Parathyroid adenoma (tissue), 2 donors: ENCODE results near the gene CTSO.

Experiments
- H2AFZ ChIP-seq: fragments of 300-600 bp; sonication (generic); one replicate; pipeline ENCODE4 v1.7.0; 2017; ENCODE audit warnings: antibody characterized with exemption, mild to moderate bottlenecking
- H3K27ac ChIP-seq: fragments of 300-600 bp; sonication (generic); one replicate; pipeline ENCODE4 v1.7.0; 2017
- H3K27me3 ChIP-seq: fragments of 300-600 bp; sonication (generic); one replicate; pipeline ENCODE4 v1.7.0; 2017; ENCODE audit warnings: low read length; ENCODE audit not compliant: control insufficient read depth, insufficient read depth
- H3K36me3 ChIP-seq: fragments of 300-600 bp; sonication (generic); one replicate; pipeline ENCODE4 v1.7.0; 2017; ENCODE audit warnings: low read length; ENCODE audit not compliant: control insufficient read depth, insufficient read depth
- H3K4me1 ChIP-seq: fragments of 300-600 bp; sonication (generic); one replicate; pipeline ENCODE4 v1.7.0; 2017; ENCODE audit warnings: control low read depth
- H3K4me2 ChIP-seq: fragments of 300-600 bp; sonication (generic); one replicate; pipeline ENCODE4 v1.7.0; 2017; ENCODE audit warnings: low read length
- H3K4me3 ChIP-seq: fragments of 300-600 bp; sonication (generic); one replicate; pipeline ENCODE4 v1.7.0; 2017; ENCODE audit warnings: low read depth, low read length
- H3K79me2 ChIP-seq: fragments of 300-600 bp; sonication (generic); one replicate; pipeline ENCODE4 v1.7.0; 2017; ENCODE audit warnings: control low read depth
- H3K9ac ChIP-seq: fragments of 300-600 bp; sonication (generic); one replicate; pipeline ENCODE4 v1.7.0; 2017; ENCODE audit warnings: mild to moderate bottlenecking
- H3K9me3 ChIP-seq: fragments of 300-600 bp; sonication (generic); one replicate; pipeline ENCODE4 v1.7.0; 2017; ENCODE audit warnings: low read length; ENCODE audit not compliant: control insufficient read depth
- TF ChIP-seq, protein P1 (sequence below): fragments of 300-600 bp; sonication (generic); IDR thresholded peaks from one replicate; pipeline ENCODE4 v1.7.0; 2017; ENCODE audit warnings: antibody characterized with exemption, mild to moderate bottlenecking
- donor health status: primary hyperparathyroidism.

The CTSO gene

GRCh38 chr4:155956461-155956860, 2.8 kb upstream of the CTSO start:
- H3K4me2 ChIP-seq = no peak overlapping the region
- TF ChIP-seq, protein P1, sequence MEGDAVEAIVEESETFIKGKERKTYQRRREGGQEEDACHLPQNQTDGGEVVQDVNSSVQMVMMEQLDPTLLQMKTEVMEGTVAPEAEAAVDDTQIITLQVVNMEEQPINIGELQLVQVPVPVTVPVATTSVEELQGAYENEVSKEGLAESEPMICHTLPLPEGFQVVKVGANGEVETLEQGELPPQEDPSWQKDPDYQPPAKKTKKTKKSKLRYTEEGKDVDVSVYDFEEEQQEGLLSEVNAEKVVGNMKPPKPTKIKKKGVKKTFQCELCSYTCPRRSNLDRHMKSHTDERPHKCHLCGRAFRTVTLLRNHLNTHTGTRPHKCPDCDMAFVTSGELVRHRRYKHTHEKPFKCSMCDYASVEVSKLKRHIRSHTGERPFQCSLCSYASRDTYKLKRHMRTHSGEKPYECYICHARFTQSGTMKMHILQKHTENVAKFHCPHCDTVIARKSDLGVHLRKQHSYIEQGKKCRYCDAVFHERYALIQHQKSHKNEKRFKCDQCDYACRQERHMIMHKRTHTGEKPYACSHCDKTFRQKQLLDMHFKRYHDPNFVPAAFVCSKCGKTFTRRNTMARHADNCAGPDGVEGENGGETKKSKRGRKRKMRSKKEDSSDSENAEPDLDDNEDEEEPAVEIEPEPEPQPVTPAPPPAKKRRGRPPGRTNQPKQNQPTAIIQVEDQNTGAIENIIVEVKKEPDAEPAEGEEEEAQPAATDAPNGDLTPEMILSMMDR = no peak
- H3K36me3 ChIP-seq = no peaks in the 10 kb centered on the region
- no peaks in the 10 kb centered on the region for H3K9me3 ChIP-seq
- H3K9ac ChIP-seq = no peak overlapping the region
- H3K4me3 ChIP-seq = no peak overlapping the region
- no peaks in the 10 kb centered on the region for H3K27me3 ChIP-seq
- H3K4me1 ChIP-seq = no peaks in the 10 kb centered on the region
- H2AFZ ChIP-seq = no peak overlapping the region
- no peaks in the 10 kb centered on the region for H3K79me2 ChIP-seq
- no peak overlapping the region for H3K27ac ChIP-seq

GRCh38 chr4:155954939-155955338, 1.3 kb upstream of the CTSO start:
- Histone ChIP-seq H3K79me2 (no peaks in the 10 kb centered on the region), H3K27me3 (no peaks in the 10 kb centered on the region), H3K36me3 (no peaks in the 10 kb centered on the region), H3K4me3 (no peak overlapping the region), H2AFZ (no peak overlapping the region), H3K4me1 (no peaks in the 10 kb centered on the region), H3K9ac (no peak overlapping the region), H3K4me2 (no peak overlapping the region), H3K27ac (no peak overlapping the region), H3K9me3 (no peaks in the 10 kb centered on the region)
- TF ChIP-seq, protein P1 = no peak

- TF ChIP-seq, protein P1 = no peak
- Histone ChIP-seq H3K4me3 (peak overlapping the region; percentile 92), H3K9me3 (no peaks in the 10 kb centered on the region), H3K27ac (peak overlapping the region; percentile 88), H2AFZ (peak overlapping the region; percentile 97), H3K36me3 (no peaks in the 10 kb centered on the region), H3K4me1 (no peaks in the 10 kb centered on the region), H3K4me2 (peak overlapping the region; percentile 98), H3K79me2 (no peaks in the 10 kb centered on the region), H3K27me3 (no peaks in the 10 kb centered on the region), H3K9ac (no peak overlapping the region)
Measured at GRCh38 chr4:155954118-155954685, 536 bp upstream of the CTSO start.

GRCh38 chr4:155952501-155952901, 1.2 kb downstream of the CTSO start:
- no peaks in the 10 kb centered on the region for H3K4me1 ChIP-seq
- no peaks in the 10 kb centered on the region for H3K27me3 ChIP-seq
- peak overlapping the region; percentile 5 for H3K27ac ChIP-seq
- H3K4me3 ChIP-seq = no peak overlapping the region
- H3K9me3 ChIP-seq = no peaks in the 10 kb centered on the region
- H2AFZ ChIP-seq = peak overlapping the region; percentile 97
- no peaks in the 10 kb centered on the region for H3K79me2 ChIP-seq
- TF ChIP-seq, protein P1 = no peak
- H3K36me3 ChIP-seq = no peaks in the 10 kb centered on the region
- no peak overlapping the region for H3K9ac ChIP-seq
- H3K4me2 ChIP-seq = no peak overlapping the region

DNA sequence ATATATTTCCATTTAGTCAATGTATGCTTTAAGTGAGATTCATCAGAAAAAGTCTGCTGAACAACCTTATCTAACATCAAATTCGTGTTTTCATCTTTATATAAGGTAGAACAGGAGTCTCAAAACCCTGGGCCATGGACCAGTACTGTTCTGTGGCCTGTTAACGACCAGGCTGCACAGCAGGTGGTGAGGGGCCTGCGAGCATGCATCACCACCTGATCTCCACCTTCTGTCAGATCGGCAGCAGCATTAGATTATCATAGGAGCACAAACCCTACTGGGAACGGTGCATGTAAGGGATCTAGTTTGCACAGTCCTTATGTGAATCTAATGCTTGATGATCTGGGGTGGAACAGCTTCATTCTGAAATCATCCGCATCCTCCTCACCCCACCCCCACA, 3.2 kb downstream of the CTSO start:
- Histone ChIP-seq H2AFZ (no peak overlapping the region), H3K36me3 (no peaks in the 10 kb centered on the region), H3K4me2 (no peak overlapping the region), H3K27ac (no peak overlapping the region), H3K4me3 (no peak overlapping the region), H3K27me3 (no peaks in the 10 kb centered on the region), H3K4me1 (no peaks in the 10 kb centered on the region), H3K9me3 (no peaks in the 10 kb centered on the region), H3K79me2 (no peaks in the 10 kb centered on the region), H3K9ac (no peak overlapping the region)
- TF ChIP-seq, protein P1 = no peak
